GM19372 (cell line): ENCODE measurements around the gene PDLIM7.

Source experiments
- ATAC-seq: cut with Tn5 transposase; IDR thresholded peaks from one replicate; pipeline ENCODE4 v1.9.1; 2021; ENCODE audit warnings: mild to moderate bottlenecking, low read depth, moderate library complexity; ENCODE audit not compliant: unreplicated experiment

Gene PDLIM7

DNA sequence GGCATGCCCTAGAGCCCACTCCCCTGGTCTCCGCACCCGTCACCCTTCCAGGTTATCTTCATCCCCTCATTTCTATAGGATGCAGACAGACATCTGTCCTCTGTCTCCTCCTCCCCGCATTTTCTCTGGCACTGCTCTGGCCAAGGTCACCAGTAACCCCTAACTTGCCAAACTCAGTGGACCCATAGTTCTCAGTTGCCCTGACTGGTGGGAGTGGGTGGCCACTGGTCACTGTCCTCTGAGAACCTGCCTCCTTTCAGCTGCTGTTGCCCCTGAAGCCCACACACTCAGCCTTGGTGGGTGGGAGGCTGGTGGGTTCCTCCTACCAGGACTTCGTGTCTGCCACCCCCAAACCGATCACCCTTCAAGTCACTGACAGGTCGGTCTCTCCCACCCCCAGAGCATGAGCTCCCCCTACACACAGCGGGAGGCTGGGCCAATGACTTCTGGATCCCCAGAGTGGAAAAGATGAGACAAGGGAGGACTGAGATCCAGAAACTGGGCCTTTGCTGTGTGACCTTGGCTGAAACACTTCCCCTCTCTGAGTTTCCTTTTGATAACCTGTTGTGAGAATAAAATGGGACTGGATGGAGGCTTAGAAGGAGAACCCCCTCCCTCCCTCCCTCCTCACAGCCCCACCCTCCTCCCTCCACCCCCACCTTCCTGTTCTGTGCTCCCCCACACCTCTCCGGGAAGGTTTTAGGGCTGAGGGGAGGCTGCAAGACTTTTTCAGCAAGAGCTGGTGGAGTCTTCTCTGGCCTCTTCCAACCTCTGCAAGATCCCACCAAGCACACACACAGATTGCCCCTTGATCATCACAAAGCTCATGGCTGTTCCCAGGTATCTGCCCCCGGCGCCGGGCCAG, 21.6 kb downstream of the PDLIM7 start:
- no peak for ATAC-seq

DNA sequence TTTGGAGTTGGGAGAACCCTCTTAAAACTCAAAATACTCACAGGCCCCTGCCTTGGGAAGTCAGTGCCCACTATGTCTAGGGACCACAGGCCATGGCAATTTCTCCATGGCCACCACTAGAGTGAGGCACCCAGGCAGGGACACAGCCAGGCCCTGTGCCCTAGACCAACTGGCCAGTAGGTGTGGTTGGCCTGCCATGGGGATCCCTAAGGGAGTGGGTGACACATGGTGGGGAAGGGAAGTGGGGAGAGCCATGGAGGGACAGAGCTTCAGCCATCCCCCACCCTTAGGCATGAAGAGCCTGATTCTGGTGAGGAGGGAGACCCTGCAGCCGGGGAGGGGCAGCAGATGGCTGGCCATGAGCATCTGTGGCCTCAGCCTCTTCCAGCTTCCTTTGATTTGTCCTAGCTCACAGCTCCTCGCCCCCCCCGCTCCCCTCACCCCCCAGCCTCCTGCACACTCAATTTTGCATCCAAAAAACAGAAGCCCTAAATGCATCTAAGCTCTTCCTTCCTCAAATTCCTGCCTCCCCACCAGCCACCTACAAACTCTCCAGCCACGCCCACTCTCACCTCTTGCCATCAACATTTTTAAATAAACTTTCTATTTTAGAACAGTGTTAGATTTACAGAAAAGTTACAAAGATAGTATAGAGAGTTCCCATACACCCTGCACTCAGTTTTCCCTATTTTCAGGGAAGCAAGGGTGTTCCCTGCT, 22.4 kb downstream of the PDLIM7 start:
- ATAC-seq = no peak

DNA sequence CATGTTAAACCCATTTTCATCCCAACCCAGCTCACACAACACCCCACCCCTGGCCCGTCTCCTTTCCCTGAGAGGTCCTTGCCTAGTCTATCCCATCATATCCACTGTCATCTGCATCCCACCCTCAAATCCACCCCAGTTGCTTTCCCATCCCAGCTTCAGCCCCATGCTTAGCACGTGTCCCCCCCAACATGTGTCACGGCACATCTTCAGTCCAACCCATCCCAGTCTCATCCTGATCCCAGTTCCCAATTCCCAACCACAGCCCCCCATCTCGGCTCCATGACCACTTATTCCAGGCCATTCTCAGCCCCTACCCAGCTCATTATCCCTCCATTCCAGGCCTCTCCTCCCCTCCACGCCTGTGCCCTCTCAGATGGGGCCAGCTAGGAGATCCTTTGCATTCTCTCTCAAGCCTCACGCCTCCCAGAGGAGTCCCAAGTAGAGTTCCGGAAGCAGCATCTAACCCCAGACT, 23.4 kb downstream of the PDLIM7 start:
- no peak for ATAC-seq

DNA sequence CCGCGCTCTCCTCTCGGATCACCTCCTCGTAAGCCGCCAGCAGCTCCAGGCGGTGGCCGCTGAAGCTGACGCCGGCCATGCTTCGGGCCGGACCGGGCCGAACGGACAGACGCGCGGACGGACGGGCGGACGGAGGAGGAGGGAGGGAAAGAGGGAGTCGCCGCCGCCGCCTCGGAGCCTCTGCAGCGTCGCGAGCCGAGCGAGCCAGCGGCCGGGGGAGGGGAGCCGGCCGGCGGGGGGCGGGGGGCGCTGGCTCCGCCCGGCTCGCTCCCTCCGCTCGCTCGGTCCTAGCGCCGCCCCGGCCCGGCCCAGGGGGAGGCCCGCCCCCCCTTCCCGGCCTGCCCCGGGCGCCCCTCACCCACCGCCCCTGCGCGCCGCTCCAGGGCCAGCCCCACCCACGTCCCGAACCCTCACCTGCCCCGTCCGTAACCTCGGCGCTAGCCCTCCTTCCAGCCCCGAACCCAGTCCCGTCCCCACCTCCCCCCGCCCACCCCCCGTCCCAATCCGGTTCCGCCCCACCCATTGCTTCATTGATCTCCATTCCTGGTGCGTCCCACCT, 23.9 kb downstream of the PDLIM7 start, which contains the start of gene DBN1:
Gene DBN1, minus strand, starts transcription at position 192 of the 559 bp plus-strand sequence. Its CDS starts 113 bp downstream, at position 79.
- ATAC-seq = peak; percentile 34

DNA sequence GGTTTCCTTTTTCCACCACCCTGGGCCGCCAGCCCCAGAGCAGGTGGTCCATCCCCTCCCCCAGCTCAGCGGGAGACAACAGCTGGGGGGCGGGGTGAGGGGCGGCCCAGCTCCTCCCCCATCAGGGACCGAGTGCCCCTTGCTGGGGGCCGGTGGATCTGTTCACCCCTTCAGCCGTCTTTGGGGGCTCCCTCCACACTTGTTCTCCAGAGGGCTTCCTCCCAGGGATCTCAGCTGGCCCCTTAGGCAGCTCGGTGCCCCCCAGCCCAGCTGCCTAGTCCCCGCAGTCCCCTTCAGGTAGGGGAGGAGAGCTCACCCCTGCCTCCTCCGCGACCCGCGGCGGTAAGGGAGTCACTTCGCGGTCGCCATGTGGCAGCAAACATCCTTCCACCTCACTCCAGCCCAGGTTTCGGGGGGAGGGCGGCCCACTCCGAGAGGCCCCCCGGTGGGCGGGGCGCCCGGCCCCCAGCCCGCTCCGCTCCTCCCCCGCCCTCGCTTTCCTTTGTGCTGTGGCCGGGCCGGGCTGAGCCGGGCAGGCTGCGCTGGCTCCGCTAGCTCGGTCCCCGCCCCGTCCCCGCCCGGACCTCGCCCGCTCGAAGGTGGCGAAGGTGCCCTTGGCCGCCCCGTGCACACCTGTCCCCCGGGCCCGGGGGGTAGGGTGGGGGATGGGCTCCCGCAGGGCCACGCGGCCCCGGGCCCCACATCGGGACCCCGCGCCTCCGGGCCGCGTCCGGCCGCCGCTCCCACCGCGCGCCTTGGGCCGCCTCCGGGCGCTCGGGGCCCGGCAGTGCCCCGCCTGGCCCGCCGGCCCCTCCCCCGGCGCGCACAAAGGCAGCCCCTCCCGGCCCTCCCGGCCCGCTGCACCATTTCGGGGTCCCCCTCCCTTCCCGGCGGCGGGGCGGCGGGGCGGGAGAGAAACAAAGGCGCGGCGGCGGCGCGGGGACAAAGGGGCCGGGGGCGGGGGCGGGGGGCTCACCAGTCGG, 24.7 kb downstream of the PDLIM7 start:
- ATAC-seq = peak; percentile 49

DNA sequence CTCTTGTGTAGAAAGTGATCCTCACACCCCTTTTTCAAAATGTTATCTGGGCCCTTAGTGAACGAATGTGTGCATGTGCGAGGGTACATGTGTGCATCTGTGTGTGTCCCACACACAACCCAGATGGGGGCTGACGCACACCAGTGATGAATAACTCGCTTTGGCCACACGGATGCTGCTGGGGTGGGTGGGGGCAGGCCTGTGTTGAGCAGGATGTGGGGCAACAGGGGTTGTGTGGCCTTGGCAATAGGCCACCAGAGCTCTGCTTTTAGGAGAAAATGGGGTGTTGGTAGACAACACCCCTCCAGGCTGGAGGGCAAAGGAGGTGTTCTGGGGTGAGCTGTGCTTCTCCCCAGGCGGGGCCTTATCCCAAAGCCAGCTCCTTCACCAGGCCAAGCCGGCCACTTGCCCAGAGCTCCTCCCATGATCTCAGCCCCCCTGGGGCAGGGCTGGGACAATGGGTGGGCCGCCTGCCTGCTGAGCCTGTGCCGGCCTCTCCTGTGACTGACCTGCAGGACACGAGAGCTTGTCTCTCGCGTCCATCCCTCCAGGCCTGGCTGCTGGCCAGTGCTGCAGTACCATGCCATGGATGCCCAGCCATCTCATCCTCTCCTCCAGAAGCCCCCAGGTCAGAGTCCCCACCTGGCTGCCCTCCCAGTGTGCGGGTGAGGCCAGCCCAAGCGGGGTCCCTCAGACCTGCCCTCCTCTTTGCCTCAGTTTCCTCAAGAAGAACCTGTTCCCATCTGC, 25.6 kb downstream of the PDLIM7 start:
- no peak for ATAC-seq

DNA sequence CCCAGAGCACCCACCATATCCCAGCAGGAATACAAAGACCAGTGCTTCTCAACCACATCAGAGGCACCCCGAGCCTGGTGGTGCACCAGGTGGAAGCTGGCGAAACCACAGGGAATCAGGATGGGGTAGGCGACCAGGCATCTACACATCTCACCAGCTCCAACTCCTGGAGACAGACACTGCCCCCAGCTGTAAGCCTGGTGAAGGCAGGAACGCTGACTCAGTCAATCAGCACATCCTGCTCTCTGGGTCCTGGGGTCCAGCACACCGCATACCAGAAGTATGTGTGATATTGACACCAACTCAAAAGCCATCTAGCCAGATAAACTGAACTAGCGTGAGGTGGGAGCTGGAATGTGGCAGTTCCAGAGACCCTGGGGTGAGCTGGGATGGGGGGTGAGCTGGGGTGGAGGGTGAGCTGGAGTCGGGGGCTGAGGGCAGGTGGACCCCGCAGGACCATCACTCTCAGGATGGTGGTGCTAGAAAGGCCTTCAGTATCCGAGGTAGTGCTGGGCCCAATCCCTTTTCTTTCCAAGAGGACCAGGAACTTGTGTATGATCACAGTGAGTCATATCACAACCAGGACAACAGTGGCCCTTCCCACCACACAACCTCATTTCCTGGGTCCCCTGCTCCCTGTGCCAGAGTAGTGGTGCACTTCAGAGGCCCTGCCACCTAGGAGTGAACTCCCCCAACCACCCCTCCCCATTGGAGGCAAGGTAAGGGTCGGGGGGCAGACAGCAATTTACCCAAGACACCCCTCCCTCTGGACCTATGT, 26.5 kb downstream of the PDLIM7 start:
- ATAC-seq = no peak

DNA sequence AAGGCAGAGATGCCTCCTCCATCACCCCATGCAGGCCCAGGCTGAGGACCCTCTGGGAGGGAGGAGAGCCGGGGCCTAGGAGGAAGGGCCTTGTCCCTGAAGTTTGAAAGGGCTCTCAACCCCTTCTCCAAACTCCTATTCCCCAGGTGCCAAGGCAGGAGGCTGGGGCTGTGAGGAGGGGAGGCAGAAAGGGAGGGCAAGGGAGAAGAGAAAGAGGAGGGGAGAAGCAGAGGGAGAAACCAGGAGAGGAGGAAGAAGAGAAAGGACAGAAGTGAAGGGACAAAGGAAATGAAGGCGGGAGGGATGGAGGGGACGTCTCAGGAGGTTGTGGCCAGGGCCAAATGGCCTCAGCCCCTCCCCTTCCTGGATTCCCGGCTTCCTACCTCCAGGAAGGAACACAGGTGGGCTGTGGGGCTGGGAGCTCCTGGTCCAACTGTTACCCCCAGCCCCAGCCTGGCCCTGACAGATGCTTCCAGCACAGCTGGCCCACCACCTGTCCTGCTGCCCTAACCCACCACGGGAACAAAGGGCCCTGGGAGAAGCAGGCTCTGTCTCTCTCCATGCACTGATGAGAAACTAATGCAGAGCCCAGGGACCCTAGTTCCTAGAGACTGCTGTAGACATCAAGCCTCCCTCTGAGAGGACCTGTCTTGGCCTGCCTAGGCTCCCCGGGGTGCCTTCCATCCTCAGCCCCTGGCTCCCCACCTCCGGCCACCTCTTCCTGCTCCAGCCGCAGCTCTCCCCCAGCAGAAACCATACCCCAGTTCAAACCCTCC, 27.5 kb downstream of the PDLIM7 start:
- no peak for ATAC-seq

DNA sequence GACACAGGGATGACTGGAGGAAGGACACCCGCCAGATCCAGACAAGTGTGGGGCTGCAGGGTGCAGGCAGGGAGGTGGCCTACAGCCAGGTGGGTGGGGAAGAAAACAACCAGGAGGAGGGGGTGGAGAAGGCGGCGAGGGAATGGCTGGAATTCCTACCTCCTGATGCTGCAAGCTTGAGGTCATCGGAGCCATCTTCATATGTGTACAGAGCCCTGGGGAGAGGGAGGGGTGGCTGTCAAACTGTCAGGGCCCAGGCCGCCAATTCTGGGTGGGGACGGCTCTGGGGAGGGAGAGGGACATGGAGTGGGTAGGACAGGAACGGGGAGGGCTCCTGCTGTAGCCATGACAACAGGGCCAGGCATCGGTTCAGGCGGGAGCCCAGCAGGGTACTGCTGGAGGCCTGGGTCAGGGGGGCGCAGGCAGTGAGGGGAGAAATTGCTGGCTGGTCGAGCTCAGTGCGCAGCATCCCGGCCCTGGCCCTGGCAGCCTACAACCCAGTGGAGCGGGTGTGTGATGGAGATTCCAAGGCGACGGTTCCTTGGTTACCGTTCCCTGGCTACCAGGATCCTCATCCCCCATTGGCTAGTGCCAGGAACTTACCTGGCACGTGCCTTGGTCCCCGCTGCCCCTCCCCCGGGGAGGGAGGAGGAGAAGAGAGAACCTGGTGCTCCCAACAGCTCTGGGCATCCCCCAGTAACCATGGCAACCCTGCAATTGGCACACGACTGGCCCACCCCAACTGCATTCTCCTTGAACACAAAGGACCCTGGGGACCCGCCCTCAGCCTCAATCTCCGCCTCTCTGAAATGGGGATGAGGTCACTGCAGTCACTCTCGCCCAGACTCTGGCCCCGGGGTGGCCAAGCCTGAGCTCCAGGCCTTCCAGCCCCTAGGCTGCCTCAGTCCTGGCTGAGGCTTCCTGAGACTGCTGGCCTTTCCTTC, 28.4 kb downstream of the PDLIM7 start:
- no peak for ATAC-seq

DNA sequence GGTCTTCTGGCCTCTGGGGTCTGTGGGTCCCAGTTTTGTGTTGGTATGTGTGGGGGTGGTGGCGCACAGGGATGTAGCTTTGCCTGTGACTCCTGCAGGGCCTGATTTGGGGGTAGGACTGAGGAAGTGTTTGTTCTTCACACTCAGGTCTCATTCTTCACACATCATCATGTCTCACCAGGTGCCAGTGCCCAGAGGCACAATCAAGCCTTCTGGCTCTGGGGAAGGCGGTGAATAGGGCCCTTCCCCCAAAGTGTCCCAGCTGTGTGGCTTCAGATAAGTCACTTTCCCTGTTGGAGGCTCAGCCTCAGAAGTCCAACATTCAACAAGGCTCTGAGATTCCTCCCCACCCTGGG, 29.1 kb downstream of the PDLIM7 start:
- ATAC-seq = no peak

DNA sequence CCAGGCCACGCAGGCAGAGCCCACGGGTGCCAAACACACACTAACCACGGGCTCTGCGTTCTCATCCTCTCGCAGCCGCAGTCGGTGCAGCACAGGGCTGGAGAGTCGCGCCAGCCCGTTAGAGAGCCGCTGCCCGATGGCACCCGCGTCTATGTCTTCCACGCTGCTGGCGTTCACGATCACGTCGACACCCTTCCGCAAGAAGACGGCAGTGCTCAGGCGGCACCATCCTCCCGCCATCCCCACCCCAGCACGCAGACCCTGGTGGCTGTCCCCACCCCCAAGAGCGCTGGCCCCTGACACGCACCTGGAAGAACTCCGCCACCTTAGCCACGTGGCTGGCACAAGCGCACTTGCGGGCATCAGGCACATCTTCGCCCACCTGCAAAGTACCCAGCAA, 30.0 kb downstream of the PDLIM7 start:
- ATAC-seq = no peak

DNA sequence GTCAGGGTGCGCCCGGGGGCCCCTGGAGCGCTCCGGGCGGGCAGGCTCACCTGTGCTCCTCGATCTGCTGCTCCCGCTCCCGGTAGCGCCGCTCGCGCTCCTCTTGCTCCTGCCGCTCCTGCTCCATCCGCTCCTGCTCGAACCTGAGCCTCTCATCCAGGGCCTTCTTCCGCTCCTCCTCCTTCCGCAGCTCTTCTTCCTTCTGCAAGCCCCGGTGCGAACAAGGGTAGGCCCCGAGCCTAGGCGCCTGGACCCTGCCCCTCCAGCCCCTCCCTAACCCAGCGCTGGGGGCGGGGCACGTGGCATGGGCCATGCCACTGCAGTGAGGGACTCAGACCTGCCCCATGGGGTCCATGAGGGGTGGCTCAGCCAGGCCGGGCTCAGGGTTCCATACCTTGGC, 30.5 kb downstream of the PDLIM7 start:
- ATAC-seq = no peak

DNA sequence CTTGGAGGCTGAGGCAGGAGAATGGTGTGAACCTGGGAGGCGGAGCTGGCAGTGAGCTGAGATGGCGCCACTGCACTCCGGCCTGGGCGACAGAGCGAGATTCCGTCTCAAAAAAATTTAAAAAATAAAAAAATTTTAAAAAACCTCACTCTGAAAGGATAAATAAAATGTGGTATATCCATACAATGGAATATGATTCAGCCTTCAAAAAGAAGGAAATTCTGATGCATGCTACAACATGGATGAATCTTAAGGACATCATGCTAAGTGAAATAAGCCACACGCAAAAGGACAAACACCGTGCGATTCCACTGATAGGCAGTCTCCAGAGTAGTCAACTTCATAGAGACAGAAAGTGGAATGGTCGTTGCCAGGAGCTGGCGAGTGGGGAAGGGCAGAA, 32.4 kb downstream of the PDLIM7 start:
- no peak for ATAC-seq

DNA sequence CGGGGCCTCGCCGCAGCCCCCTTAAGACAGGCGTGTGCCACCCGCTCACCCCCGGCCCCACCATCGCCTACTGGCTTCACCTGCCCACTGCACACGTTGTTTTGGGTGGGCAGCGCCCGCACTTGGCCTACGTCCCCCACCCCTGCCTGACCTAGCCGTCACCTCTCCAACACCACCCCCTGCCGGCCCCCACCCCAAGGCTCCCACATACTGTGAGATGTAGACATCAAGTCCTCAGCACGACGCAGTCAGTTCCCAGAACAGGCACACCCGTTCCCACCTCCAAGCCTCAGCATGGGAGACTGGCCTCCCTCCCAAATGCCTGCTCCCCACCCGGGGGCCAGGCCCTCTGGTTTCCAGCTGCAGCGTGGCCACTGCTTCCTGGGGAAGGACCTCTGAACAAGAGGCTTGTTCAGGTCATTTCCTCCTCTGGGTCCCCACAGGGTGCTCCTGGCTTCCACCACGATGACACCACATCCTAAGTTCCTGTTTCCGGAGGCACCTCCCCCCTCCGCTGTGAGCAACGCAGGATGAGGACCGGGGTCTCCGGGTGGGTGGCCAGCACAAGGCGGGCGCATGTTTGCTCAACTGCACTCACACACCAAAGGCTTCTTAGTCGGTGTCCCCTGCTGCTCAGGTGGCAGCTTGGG, 35.3 kb downstream of the PDLIM7 start:
- no peak for ATAC-seq

DNA sequence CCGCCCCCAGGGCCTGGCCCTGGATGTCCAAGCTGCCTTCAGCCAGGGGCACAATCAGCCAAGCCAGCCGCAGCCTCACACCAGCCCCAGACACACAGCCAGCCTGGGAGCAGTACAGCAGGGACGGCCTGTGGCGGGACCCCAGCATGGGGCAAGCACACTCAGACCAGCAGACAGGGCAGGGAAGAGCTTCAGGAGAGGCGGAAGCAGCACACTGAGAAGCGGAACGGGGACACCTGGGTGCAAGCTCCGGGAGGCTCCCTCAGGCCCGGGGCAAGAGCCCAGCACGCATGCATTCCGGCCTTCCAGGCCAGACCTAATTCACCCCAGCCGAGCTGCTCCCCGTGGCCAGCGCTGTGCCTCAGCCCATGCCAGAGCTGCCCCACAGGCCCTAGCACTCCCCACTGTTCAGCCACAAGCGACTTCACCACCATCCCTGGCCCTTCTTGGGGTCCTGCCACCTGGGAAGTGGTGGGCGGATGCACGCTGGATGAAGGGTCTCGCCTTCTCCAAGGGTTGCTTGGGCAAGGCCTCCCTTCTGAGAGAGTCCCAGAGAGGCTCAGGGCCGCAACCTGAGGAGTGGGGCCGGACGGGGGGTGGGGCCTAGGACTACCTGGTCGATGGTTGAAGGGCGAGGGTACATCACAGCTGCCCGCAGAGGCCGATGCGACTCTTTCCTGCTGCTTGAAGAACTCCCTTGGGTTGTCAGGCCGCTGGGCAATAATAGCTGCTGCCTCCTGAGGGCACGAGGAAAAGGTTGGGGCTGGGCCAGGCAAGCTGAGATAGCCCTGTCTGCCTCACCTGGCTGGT, 37.4 kb downstream of the PDLIM7 start:
- ATAC-seq = no peak

DNA sequence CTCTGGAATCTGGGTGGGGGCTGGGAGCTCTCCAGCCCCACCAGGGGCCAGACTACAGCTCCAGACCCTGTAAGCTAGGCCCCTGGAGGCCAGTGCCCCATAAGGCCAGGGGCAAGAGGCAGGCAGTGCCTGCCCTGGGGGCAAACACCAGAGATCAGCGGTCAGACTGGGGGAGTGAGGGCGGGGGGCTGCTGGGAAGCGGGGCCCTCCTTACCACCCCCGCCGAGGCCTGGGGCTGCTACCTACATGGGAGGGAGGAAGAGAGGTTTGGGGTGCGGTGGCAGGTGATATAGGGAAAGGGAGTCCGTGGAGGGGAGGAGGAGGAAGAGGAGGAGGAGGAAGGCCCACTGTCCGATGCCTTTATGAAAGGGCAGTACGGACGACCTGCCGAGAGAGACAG, 38.0 kb downstream of the PDLIM7 start:
- no peak for ATAC-seq
